HL-60 (cell line): Measurements from ENCODE around the gene SEC63.

Experiments
- DNase-seq, 2 experiments: peaks; one replicate each; pipeline ENCODE4 v3.0.0-alpha.2; 2010 to 2020; ENCODE audit warnings: low read depth in 1 of 2, low spot score in 1 of 2
- H3K27ac ChIP-seq: fragments of 250-450 bp; sonication (Bioruptor Pico); replicated peaks from 2 replicates; pipeline ENCODE4 v1.5.1; 2020; ENCODE audit warnings: mild to moderate bottlenecking, moderate library complexity
- H3K27me3 ChIP-seq: fragments of 250-450 bp; sonication (Bioruptor Pico); 2 replicates; pipeline ENCODE4 v1.5.1; 2021; ENCODE audit warnings: mild to moderate bottlenecking, moderate library complexity; ENCODE audit not compliant: insufficient read depth, poor library complexity, severe bottlenecking
- H3K4me3 ChIP-seq: replicated peaks from 2 replicates; pipeline ENCODE4 v1.5.1; 2011; ENCODE audit warnings: mild to moderate bottlenecking, control low read depth, low read length; ENCODE audit not compliant: insufficient read depth
- CTCF ChIP-seq: IDR thresholded peaks from one replicate; pipeline ENCODE4 v1.5.1; 2011; ENCODE audit warnings: low read length, control low read depth, inconsistent platforms; ENCODE audit not compliant: insufficient read depth
- GABPA ChIP-seq: IDR thresholded peaks from 2 replicates; pipeline ENCODE4 v1.6.1; 2012; ENCODE audit warnings: low read depth
- POLR2AphosphoS5 ChIP-seq: IDR thresholded peaks from 2 replicates; pipeline ENCODE4 v1.6.1; 2012; ENCODE audit warnings: low read depth
- SPI1 ChIP-seq: IDR thresholded peaks from 2 replicates; pipeline ENCODE4 v1.6.1; 2012; ENCODE audit warnings: low read depth, mild to moderate bottlenecking, borderline replicate concordance
- long read RNA-seq: library from polyadenylated mRNA; unstranded; transcript quantifications from one replicate; pipeline ENCODE4 v2.0.0, GENCODE V29; 2020
- TF ChIP-seq, protein P1 (sequence below): IDR thresholded peaks from 2 replicates; pipeline ENCODE4 v1.6.1; 2012; ENCODE audit warnings: low read depth; ENCODE audit not compliant: insufficient replicate concordance

SEC63 gene
- long read RNA-seq, full-length matches to known transcripts: 67 of 274 reads
- long read RNA-seq, partial matches to known transcripts: 167 of 274 reads
- long read RNA-seq, other reads (novel, unspliced or antisense): 40 of 274 reads

- H3K27me3 ChIP-seq: no peaks in the 10 kb centered on the region
- peak within 1 kb of the TSS; percentile 53 for H3K4me3 ChIP-seq
- TF ChIP-seq GABPA (no peak), POLR2AphosphoS5 (peak; percentile 95)
- peak within 1 kb of the TSS; percentile 92 for H3K27ac ChIP-seq
- peak; percentile 95 to 97 for DNase-seq
Observed at GRCh38 chr6:107957909-107958688, at the start of gene SEC63. Gene SEC63, minus strand, starts transcription at chr6:107958208. Its CDS starts 199 bp downstream, at chr6:107958009.

DNA sequence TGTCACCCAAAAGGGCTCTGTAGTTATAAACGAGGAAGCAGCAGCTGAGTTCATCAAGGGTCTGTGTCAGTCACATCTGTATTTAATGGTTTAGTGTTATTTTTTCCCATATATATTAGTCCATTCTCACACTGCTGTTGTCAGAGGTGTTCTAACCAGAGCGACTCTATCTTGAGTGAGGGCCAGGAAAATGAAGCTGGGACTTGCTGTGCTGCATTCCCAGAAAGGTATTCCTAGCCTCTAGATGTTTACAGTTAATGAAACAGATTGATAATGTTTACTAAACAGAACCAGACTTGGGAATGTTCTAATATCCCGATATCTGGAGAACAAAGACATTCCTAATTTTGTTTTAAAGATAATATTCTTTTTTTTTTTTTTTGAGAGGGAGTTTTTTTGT, 48.0 kb upstream of the SEC63 start:
- H3K27ac ChIP-seq: no peak overlapping the region
- no peak for DNase-seq
- no peak for TF ChIP-seq GABPA
- TF ChIP-seq CTCF: no peak
- TF ChIP-seq, protein P1, sequence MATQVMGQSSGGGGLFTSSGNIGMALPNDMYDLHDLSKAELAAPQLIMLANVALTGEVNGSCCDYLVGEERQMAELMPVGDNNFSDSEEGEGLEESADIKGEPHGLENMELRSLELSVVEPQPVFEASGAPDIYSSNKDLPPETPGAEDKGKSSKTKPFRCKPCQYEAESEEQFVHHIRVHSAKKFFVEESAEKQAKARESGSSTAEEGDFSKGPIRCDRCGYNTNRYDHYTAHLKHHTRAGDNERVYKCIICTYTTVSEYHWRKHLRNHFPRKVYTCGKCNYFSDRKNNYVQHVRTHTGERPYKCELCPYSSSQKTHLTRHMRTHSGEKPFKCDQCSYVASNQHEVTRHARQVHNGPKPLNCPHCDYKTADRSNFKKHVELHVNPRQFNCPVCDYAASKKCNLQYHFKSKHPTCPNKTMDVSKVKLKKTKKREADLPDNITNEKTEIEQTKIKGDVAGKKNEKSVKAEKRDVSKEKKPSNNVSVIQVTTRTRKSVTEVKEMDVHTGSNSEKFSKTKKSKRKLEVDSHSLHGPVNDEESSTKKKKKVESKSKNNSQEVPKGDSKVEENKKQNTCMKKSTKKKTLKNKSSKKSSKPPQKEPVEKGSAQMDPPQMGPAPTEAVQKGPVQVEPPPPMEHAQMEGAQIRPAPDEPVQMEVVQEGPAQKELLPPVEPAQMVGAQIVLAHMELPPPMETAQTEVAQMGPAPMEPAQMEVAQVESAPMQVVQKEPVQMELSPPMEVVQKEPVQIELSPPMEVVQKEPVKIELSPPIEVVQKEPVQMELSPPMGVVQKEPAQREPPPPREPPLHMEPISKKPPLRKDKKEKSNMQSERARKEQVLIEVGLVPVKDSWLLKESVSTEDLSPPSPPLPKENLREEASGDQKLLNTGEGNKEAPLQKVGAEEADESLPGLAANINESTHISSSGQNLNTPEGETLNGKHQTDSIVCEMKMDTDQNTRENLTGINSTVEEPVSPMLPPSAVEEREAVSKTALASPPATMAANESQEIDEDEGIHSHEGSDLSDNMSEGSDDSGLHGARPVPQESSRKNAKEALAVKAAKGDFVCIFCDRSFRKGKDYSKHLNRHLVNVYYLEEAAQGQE: no peak
- no peak for TF ChIP-seq SPI1
- no peak for TF ChIP-seq POLR2AphosphoS5
- H3K4me3 ChIP-seq: no peak overlapping the region
- H3K27me3 ChIP-seq: no peaks in the 10 kb centered on the region

GRCh38 chr6:108004861-108005260, 46.9 kb upstream of the SEC63 start:
- no peak for DNase-seq
- Histone ChIP-seq H3K27me3 (no peaks in the 10 kb centered on the region), H3K4me3 (no peak overlapping the region), H3K27ac (no peak overlapping the region)
- TF ChIP-seq, protein P1: no peak

- Histone ChIP-seq H3K27me3 (no peaks in the 10 kb centered on the region), H3K27ac (no peak overlapping the region), H3K4me3 (no peak overlapping the region)
- no peak for DNase-seq
- TF ChIP-seq SPI1: no peak
- no peak for TF ChIP-seq POLR2AphosphoS5
- TF ChIP-seq CTCF: no peak
- TF ChIP-seq, protein P1: no peak
- TF ChIP-seq GABPA: no peak
Observed at GRCh38 chr6:108002365-108003221, 44.6 kb upstream of the SEC63 start.
